Jurkat, Clone E6-1 (cell line): ENCODE measurements around the gene EDARADD.
A peak's percentile ranks its signal among the peaks of the same experiment; 100 is the strongest.
"Not testable (repeated sequence)": the region's sequence is repeated elsewhere in the genome, so short reads cannot be mapped to it uniquely, and the experiment has no call there.

ENCODE experiments used
- DNase-seq: peaks from one replicate; pipeline ENCODE4 v3.0.0-alpha.2; 2011; ENCODE audit warnings: low read depth, low spot score
- H3K4me3 ChIP-seq: 2 replicates; pipeline ENCODE4 v1.5.1; 2011; ENCODE audit warnings: mild to moderate bottlenecking, low read length, control low read depth, moderate library complexity

EDARADD gene

DNA sequence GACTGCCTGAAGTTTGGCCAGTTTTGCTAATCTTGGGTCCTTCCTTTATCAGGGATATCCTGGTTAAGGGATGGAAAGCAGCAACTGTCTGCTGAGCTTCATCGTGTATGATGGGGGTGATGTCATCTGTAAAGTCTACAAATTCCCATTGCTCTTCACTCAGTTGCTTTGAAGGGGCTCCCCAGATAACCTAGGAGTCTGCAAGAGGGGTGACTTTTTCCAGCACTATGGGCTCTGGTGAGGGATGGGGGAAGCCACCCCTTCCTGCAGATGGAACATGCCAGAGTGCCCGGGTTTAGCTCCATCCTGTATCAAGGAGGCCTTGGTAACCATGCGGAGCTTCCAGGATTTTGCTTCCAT, 28.4 kb downstream of the EDARADD start:
- DNase-seq: no peak

DNA sequence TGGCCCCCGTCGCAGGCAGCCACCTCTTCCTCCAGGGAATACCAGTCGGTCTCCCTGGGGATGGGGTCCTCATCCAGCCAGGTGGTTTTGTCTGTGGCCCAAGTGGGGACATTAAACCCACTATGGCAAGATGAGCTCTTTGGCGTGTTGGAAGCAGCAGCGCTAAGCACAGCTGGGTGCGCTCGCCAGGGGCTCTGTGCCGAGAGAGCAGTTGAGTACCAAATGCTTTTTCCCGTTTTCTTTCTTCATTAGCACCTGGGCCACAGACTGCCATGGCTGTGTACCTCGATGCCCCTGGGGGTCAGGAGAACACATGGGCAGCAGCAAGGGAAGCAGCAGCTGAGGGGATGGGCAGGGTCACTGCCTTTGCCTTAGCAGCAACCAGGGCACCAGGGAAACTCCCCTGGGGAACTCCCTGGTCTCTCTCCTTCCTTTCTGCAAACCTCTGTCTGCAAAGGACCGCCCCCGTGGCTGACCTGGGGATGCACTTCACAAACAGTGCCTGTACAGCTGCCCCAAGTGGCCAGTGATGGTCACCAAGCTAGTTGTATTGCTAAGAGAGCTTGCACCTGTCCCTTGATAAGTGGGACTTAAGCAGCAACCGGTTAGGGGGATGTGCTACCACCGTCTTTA, 31.1 kb downstream of the EDARADD start:
- H3K4me3 ChIP-seq: no peak overlapping the region
- no peak for DNase-seq

More for the DNA sequence above, 28.4 kb downstream of the EDARADD start:
- H3K4me3 ChIP-seq: no peak overlapping the region

DNA sequence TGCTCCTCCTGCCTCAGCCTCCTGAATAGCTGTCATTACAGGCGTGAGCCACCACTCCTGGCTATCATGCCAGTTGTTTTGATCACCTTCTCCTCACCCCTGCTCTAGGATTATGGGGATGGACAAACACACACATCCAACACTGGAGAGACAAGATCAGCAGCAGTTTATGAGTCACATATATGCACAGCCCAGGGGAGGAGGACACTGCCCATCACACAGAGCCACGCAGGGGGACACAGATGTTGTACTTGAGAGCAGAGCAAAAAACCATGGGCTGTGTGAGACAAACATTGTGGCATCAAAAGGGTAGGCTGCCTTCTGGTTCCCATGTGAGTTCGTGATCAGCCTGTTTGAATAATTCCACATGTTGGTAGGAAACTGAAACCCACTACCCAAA, 32.1 kb downstream of the EDARADD start:
- no peak for DNase-seq
- no peak overlapping the region for H3K4me3 ChIP-seq

DNA sequence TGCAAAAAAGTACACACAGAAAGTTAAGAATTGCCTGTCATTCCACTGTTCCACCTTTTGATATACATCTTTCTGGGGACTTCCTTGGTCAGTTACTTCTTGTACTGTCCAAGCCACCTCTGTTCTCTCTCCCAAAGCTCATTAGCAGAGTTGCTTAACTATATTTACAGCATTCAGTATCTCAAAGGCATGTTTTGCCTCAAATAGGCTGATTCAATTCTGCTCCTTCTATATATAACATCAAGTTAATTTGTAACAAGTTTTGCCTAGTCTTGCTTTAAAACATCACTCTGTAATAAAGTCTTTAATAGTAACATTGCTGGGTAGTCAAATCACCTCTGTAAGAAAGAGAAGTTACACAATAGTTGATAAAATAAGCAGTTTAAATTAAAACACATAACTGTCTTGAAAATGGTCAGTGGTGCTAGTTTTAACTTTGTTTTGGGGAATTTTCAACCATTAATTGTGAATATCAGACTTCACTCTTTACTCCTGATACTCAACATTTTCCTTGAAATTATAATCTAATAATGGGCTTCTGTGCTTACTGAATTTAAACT, 35.7 kb downstream of the EDARADD start:
- no peak for DNase-seq
- no peak overlapping the region for H3K4me3 ChIP-seq

DNA sequence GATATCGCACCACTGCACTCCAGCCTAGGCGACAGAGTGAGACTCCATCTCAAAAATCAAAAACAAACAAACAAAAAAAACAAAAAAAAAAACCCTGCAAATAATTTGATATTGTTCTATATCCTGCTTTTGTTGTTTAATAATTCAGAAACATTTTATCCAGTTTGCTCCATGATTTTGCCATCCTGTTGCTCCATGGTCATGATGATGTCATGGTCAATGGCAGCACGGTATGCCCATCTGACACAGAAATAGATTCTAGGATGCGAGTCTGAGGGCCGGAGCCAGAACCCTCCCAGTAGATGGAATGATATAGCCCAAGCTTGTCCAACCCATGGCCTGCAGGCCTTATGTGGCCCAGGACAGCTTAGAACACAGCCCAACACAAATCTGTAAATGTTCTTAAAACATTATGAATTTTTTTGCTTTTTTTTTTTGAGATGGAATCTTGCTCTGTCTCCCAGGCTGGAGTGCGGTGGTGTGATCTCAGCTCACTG, 39.8 kb downstream of the EDARADD start:
- no peak overlapping the region for H3K4me3 ChIP-seq
- DNase-seq: no peak

DNA sequence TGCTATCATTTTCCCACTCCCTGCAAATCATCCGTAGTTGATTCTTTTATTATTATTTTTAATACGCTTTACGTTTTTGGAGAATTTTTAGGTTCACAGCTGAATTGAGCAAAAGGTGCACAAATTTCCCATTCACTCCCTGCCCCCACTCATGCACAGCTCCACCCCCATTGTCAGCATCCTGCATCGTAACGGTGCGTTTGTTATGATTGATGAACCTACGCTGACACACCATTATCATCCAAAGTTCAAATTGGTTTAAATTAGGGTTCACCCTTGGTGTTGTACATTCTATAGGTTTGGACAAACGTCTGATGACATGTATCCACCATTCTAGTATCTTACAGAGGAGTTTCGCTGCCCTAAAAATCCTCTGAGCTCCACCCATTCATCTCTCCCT, 44.5 kb downstream of the EDARADD start:
- DNase-seq: no peak
- H3K4me3 ChIP-seq: no peak overlapping the region

DNA sequence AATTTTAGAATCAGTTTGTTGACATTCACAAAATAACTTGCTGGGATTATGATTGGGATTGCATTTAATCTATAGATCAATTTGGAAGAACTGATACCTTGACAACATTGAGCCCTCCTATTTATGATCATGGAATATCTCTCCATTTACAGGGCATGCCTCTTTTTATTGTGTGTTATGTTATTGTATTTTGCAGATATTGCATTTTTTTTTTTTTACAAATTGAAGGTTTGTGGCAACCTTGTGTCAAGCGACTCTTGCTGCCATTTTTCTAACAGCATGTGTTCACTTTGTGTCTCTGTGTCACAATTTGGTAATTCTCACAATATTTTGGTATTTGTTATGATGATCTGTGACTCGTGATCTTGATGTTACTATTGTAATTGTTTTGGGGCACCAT, 46.3 kb downstream of the EDARADD start:
- DNase-seq: no peak
- no peak overlapping the region for H3K4me3 ChIP-seq

DNA sequence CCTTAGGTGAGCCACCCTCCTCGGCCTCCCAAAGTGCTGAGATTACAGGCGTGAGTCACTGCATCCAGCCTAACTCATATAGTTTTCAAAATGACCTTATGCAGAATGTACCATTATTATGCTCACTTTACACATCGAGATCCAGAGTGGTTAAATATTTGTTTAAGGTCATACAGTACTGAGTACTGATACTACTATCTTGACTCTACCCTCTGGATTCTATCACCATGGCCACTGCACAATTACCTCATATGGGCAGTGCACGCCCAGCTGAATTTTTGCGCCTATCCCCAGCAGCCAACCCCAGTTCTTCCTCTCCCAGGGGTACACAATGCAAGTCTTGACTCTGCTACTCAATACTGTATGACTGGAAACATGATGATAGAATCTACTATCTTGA, 56.7 kb downstream of the EDARADD start:
- no peak for DNase-seq
- H3K4me3 ChIP-seq: no peak overlapping the region

DNA sequence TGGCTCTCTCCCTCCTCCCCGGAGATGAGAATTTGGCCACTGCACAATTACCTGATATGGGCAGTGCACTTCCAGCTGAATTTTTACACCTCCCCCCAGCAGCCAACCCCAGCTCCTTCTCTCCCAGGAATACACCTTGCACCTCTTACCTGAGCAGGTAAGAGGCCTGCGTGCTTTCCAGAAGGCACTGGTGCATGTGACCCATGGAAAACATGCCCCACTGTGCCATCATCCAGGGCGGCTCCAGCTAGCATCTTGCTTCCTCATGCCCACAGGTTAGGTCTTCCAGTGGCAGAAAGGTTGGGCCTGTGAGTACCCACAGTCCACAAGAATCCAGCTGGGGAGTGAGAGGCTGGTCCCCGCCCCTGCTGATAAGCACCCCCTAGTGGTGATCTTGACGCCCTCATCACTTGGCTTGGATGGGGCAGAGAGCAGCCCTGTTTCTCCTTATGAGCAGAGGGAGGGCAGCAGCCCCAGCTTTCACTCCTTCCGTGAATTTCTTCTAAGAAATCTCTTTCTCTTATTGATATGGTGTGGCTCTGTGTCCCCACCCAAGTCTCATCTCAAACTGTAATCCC, 57.8 kb downstream of the EDARADD start:
- peak; percentile 28 for DNase-seq
- H3K4me3 ChIP-seq: no peak overlapping the region

DNA sequence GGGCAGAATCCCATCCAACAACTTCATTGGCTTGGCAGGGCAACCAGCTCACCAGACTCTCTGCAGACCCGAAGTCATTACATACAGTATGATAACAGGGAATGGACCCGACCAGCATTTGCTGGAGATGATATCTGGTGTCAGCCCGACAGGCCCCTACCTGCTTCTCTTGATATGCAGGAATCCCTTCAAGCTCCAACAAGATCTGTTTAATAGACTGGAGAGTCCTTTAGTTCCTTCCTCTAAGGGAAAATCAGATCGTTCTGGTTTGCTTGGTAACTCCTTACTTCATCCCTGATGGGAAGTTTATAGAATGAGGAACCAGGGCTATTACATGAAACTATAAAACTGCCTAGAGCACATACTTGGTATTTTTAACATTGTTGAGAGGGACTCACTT, 61.2 kb downstream of the EDARADD start:
- no peak overlapping the region for H3K4me3 ChIP-seq
- DNase-seq: no peak

DNA sequence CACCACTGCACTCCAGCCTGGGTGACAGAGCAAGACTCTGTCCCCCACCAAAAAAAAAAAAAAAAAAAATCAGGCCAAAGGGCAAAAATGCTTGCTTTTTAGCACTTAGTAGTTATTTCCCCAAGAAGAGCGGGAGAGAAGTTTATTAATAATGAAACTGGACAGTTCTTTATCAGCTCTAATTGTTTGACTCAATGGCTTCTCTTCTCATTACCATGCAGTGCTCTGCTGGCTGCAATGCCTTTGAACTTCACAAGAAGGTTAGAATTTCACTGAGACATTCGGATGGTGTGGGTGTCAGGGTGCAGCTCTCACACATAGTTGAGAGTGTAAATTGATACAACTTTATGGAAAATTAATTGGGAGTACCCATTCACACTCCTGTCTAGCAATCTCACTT, 63.7 kb downstream of the EDARADD start:
- DNase-seq: no peak
- H3K4me3 ChIP-seq: no peak overlapping the region

DNA sequence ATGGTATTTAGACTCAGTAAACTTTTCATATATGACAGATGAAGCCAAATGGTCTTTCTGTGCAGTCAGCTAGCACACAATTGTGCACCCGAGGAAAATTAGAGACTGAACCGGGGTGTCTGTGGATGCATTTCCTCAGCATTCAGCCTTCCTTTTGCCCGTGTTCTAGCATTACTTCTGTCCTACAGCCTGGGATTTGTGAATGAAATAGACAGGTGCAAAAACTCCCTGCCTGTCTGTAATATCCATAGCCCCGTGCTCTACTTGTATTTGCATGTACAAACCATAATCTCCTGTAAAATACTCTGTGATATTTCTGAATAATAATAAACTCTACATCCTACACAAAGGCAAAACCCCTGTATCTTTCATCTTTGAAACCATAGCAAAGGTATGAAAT, 64.9 kb downstream of the EDARADD start:
- no peak for DNase-seq
- no peak overlapping the region for H3K4me3 ChIP-seq

DNA sequence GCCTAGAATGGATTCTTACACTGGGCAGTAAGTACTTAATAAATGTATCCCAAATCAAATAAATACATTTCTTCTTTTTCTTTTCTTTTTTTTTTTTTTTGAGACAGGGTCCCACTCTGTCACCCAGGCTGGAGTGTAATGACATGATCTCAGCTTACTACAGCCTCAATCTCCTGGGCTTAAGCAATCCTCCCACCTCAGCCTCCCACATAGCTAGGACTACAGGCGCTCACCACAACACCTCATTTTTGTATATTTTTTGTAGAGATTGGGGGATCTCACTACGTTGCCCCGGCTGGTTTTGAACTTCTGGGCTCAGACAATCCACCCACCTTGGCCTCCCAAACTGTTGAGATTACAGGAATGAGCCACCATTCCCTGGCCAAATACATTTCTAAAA, 66.0 kb downstream of the EDARADD start:
- no peak for DNase-seq
- no peak overlapping the region for H3K4me3 ChIP-seq

DNA sequence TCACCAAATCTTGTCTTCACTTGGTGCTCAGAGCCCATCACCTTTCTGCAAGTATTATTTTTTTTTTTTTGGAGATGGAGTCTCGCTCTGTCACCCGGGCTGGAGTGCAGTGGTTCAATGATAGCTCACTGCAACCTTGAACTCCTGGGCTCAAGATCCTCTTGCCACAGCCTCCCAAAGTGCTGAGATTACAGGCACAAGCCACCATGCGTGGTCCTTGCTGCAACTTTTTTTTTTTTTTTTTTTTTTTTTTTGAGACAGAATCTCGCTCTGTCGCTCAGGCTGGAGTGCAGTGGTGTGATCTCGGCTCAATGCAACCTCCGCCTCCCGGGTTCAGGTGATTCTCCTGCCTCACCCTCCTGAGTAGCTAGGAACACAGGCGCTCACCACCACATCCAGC, 70.1 kb downstream of the EDARADD start:
- not testable (repeated sequence) for DNase-seq, H3K4me3 ChIP-seq

DNA sequence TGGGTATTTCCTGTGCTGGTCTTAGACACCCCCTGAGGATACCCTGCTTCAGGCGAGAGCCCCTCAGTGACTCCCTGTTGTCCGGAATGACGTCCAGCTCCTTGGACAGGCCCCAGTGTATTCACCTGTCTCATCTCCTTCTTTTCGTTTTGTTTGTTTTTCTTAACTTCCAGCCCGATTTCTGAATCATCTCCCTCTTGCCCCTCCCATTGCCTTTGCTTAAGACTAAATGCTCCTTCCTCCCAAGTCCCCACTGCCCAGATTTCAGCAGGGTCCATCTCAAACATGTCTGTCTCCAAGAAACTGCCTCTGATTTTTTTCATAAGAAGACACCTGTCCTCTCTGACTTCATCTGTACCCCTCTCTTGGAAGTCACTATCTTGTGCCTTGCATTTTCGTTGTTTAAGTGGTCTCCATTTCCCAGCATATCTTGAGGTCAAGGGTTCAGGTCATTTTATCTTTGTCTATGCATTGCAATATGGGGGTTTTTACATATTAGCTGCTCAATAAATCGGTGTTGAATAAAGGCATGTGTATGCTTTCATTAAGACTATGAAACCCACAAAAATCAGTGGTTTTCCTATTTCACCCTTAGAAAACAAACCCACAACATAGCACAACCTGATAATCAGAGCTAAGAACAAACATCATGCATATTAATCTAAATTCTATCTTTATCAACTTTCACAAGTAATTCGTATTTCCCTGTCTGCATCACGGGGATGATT, 71.3 kb downstream of the EDARADD start:
- H3K4me3 ChIP-seq: no peak overlapping the region
- DNase-seq: no peak

DNA sequence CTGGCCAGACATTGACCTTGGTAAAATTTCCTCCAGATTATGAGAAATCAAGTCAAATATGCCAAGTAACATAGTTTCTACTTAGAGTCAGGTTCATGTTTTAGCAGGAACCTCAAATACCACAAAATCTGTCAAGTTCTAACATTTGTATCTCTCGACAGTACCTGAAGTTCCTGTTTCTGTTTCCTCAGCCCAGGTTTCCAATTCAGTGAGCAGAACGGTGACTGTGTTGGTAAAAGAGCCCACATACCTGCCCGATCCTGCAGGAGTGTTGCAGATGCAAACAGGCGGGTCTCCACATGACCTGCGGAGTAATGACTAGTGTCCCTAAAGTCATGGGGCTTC, 71.8 kb downstream of the EDARADD start:
- no peak overlapping the region for H3K4me3 ChIP-seq
- no peak for DNase-seq

DNA sequence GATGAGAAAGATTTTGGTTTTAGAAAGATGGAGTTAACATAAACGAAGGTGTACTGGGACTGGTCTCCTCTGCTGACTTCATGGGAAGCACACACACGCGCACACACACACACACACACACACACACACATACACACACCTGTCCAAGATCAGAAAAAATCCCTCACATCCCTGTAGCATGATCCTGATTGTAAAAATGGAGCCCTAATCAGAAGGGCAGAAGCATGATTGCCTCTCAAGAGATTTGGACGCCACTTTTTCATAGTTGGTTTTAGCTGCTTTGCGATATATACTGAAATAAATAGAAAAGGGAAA, 73.2 kb downstream of the EDARADD start:
- no peak for DNase-seq
- H3K4me3 ChIP-seq: no peak overlapping the region

DNA sequence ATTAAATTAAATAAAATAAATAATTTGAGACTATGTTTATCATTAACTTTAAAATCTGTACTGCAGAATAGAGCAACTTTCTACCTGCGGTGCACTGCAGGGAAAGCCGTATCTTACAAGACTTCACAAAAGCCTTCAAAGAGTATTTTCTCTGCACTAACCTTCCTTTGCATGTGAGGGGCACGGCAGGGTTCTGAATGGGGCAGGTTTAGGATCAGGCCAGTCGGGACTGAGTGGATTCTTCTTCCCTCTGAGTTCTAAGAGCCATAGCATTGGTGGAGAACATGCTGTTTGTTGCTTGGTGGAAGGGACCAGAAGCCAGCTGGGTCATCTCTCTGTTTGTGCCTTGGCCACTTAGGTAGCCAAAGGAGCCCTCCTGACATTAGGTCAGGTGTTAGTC, 74.5 kb downstream of the EDARADD start:
- H3K4me3 ChIP-seq: no peak overlapping the region
- no peak for DNase-seq

DNA sequence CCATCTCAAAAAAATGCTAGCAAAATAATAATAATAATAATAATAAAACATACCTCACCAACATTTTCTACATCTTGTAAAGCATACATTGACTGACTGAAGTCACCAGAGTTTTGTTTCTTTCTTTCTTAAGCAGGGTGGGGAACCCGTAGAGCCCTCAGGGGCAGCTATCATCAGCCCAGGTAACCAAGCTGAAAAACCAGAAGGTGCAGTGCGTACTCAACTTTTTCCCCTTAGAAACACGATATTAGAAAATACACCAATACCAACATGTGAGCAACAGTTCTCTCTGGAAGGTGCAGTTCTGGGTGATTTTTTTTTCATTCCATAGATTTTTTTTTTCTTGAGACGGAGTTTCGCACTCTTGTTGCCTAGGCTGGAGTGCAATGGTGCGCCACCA, 75.4 kb downstream of the EDARADD start:
- DNase-seq: no peak

DNA sequence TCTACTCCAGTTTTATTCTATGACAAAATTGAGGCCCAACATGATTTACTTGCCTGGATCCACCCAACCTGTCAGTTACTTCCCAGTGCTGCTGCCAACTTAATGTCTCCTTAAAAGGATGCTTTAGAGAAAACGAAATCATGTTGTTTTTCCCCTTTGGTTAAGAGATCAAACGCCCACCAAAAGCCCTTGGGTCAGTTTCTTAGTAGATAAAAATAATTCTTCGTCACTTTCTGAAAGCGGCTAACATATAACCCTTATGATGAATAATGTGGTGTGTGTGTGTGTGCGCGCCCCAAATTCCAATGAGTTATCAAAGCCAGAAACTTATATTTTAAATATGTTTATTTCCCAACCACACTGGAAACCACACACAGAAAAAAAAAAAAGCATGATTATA, 77.0 kb downstream of the EDARADD start:
- no peak overlapping the region for H3K4me3 ChIP-seq
- no peak for DNase-seq

More for the DNA sequence above, 75.4 kb downstream of the EDARADD start:
- no peak overlapping the region for H3K4me3 ChIP-seq

DNA sequence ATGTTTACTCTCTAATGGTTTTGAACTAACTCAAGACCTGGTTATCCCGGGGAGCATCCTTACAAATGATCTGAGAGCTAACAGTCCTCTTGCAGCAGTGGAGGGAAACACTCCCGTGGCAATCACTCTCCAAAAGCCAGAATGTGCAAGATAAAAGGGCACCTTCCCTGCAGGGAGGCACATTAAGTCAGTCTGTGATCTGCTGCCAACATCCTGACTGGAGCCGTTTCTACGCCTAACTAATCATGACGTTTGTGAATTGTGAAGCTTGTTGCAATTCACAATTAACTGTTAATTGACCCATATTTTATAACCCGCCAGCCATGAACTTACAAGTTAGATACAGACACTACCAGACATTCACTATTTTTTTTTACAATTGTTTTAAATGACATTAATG, 77.6 kb downstream of the EDARADD start:
- DNase-seq: no peak
- H3K4me3 ChIP-seq: no peak overlapping the region
